Epithelial cell of esophagus (primary cell): Measurements from ENCODE around the gene GAN.

Experiments
- DNase-seq: peaks from one replicate; pipeline ENCODE4 v3.0.0; 2010; ENCODE audit warnings: low read depth
- H3K4me3 ChIP-seq: 2 replicates; pipeline ENCODE4 v1.5.1; 2011; ENCODE audit warnings: mild to moderate bottlenecking, low read length, control low read depth
- CTCF ChIP-seq: IDR thresholded peaks from 2 replicates; pipeline ENCODE4 v1.5.1; 2011; ENCODE audit warnings: low read depth, mild to moderate bottlenecking, low read length, control low read depth, inconsistent platforms; ENCODE audit not compliant: insufficient read depth; ENCODE audit errors: missing control alignments

The GAN gene

GRCh38 chr16:81316176-81316496 lies 1.4 kb downstream of the GAN start:
- TF ChIP-seq CTCF: no peak
- H3K4me3 ChIP-seq: peak overlapping the region; percentile 94
- no peak for DNase-seq

- DNase-seq: no peak
- TF ChIP-seq CTCF: no peak
- H3K4me3 ChIP-seq: no peak overlapping the region
These were observed 3.9 kb downstream of the GAN start for GRCh38 chr16:81318711-81319110.

- DNase-seq: peak; percentile 37
- TF ChIP-seq CTCF: no peak
- H3K4me3 ChIP-seq: no peak overlapping the region
These were observed 4.6 kb downstream of the GAN start for GRCh38 chr16:81319221-81319912.

GRCh38 chr16:81321039-81321438 lies 6.3 kb downstream of the GAN start:
- no peak for DNase-seq
- no peak for TF ChIP-seq CTCF

GRCh38 chr16:81321536-81321935 lies 6.8 kb downstream of the GAN start:
- no peak for DNase-seq
- TF ChIP-seq CTCF: no peak

More at GRCh38 chr16:81321039-81321438, 6.3 kb downstream of the GAN start:
- H3K4me3 ChIP-seq: no peak overlapping the region

GRCh38 chr16:81324808-81325207 lies 10.0 kb downstream of the GAN start:
- no peak for TF ChIP-seq CTCF
- peak; percentile 34 for DNase-seq
- no peak overlapping the region for H3K4me3 ChIP-seq

More at GRCh38 chr16:81321536-81321935, 6.8 kb downstream of the GAN start:
- no peak overlapping the region for H3K4me3 ChIP-seq

- no peak for TF ChIP-seq CTCF
- DNase-seq: no peak
- H3K4me3 ChIP-seq: no peak overlapping the region
These were observed 12.2 kb downstream of the GAN start for GRCh38 chr16:81327011-81327410.
